Right atrium auricular region (tissue), 2 donors: Measurements from ENCODE around the gene PCNX1. TPM values are rescaled to one million over a fixed set of nuclear protein-coding genes. Genes with fewer than 3 reads are reported as not detected.

Experiments
- DNase-seq: peaks from one replicate; pipeline ENCODE4 v3.0.0-alpha.2; 2019; ENCODE audit warnings: low spot score
- H3K27ac ChIP-seq, 2 donors: fragments of 200-600 bp; sonication (generic); 1 replicate in 1 of 2; 2 replicates in 1 of 2; pipeline ENCODE4 v1.5.1; 2016 to 2019
- H3K27me3 ChIP-seq, 2 donors: fragments of 200-600 bp; sonication (generic); one replicate each; pipeline versions ENCODE4 v1.5.1 to v1.6.0; 2017 to 2019
- H3K36me3 ChIP-seq: fragments of 200-600 bp; sonication (generic); one replicate; pipeline ENCODE4 v1.5.1; 2016
- H3K4me1 ChIP-seq, 2 donors: fragments of 200-600 bp; sonication (generic); one replicate each; pipeline versions ENCODE4 v1.5.1 to v1.6.0; 2017 to 2019
- H3K4me3 ChIP-seq, 2 donors: fragments of 200-600 bp; sonication (generic); 1 replicate in 1 of 2; 2 replicates in 1 of 2; pipeline ENCODE4 v1.5.1; 2017 to 2019; ENCODE audit warnings: mild to moderate bottlenecking in 1 of 2, moderate library complexity in 1 of 2
- H3K9me3 ChIP-seq, 2 donors: fragments of 200-600 bp; sonication (generic); one replicate each; pipeline ENCODE4 v1.5.1; 2019
- CTCF ChIP-seq, 2 donors: fragments of 200-600 bp; sonication (generic); IDR thresholded peaks; one replicate each; pipeline ENCODE4 v1.5.1; 2019; ENCODE audit warnings: antibody characterized with exemption in 2 of 2
- total RNA-seq, 2 donors: library from RNA; depleted of rRNA; stranded (reverse); fragments of >200 nt; gene quantifications; one replicate each; pipeline ENCODE4 v1.1.0, GENCODE V29; 2016

PCNX1 gene
- total RNA-seq, 2 donors from 2014 or later: 36.4 to 39.2 TPM

- DNase-seq: no peak
- no peak for TF ChIP-seq CTCF (IDR thresholded peaks at IDR 0.05)
- Histone ChIP-seq H3K36me3 (no peaks in the 10 kb centered on the region), H3K4me1 (no peaks in the 10 kb centered on the region), H3K27me3 (no peaks in the 10 kb centered on the region), H3K4me3 (no peak overlapping the region), H3K9me3 (no peaks in the 10 kb centered on the region), H3K27ac (no peak overlapping the region)
Measured at GRCh38 chr14:71135911-71136310, 228.7 kb downstream of the PCNX1 start.

- DNase-seq: no peak
- Histone ChIP-seq H3K36me3 (no peaks in the 10 kb centered on the region), H3K27me3 (no peaks in the 10 kb centered on the region), H3K9me3 (no peaks in the 10 kb centered on the region), H3K4me1 (no peaks in the 10 kb centered on the region), H3K27ac (no peak overlapping the region), H3K4me3 (no peak overlapping the region)
- no peak for TF ChIP-seq CTCF (IDR thresholded peaks at IDR 0.05)
Measured at GRCh38 chr14:71136386-71137060, 229.3 kb downstream of the PCNX1 start.

- Histone ChIP-seq H3K4me1 (no peaks in the 10 kb centered on the region), H3K36me3 (no peaks in the 10 kb centered on the region), H3K9me3 (no peaks in the 10 kb centered on the region), H3K27me3 (no peaks in the 10 kb centered on the region), H3K4me3 (no peak overlapping the region), H3K27ac (no peak overlapping the region)
- peak; percentile 21 for DNase-seq
- no peak for TF ChIP-seq CTCF (IDR thresholded peaks at IDR 0.05)
Measured at GRCh38 chr14:71137536-71138447, 230.5 kb downstream of the PCNX1 start.

- Histone ChIP-seq H3K4me3 (no peak overlapping the region), H3K27me3 (no peaks in the 10 kb centered on the region), H3K36me3 (no peaks in the 10 kb centered on the region), H3K4me1 (no peaks in the 10 kb centered on the region), H3K9me3 (no peaks in the 10 kb centered on the region), H3K27ac (no peak overlapping the region)
- peak; percentile 82 to 93 for TF ChIP-seq CTCF (IDR thresholded peaks at IDR 0.05)
- peak; percentile 36 for DNase-seq
Measured at GRCh38 chr14:71138448-71139293, 231.4 kb downstream of the PCNX1 start.

- H3K9me3 ChIP-seq: no peaks in the 10 kb centered on the region
- H3K36me3 ChIP-seq: no peaks in the 10 kb centered on the region
- H3K27ac ChIP-seq: no peak overlapping the region
- no peak overlapping the region for H3K4me3 ChIP-seq
- no peaks in the 10 kb centered on the region for H3K27me3 ChIP-seq
- no peaks in the 10 kb centered on the region for H3K4me1 ChIP-seq
- no peak for DNase-seq
- peak in 1 of 2 donors; percentile 28 for TF ChIP-seq CTCF (IDR thresholded peaks at IDR 0.05)
Measured at GRCh38 chr14:71139294-71139946, 232.2 kb downstream of the PCNX1 start.
